B cell (primary cell): ENCODE data around the gene ZNF407. TPM values are rescaled to one million over a fixed set of nuclear protein-coding genes. Genes with fewer than 3 reads are reported as not detected.

Source experiments
- ATAC-seq: fragments of 200-7000 bp; cut with Tn5 transposase; one replicate; pipeline ENCODE4 v1.10.0; 2021; ENCODE audit warnings: low read depth, mild to moderate bottlenecking, moderate number of reproducible peaks, moderate library complexity
- CTCF ChIA-PET: fragments of 350-600 bp; sonication (Branson Sonifier 250); formaldehyde crosslinking; loops from one replicate; lab custom pipeline; 2021; ENCODE audit warnings: antibody characterized with exemption, inconsistent platforms; lab: Charles Lee
- POLR2A ChIA-PET: fragments of 350-600 bp; sonication (Branson Sonifier 250); formaldehyde crosslinking; loops from one replicate; lab custom pipeline; 2021; ENCODE audit warnings: antibody characterized with exemption; lab: Charles Lee
- DNase-seq: peaks from one replicate; pipeline ENCODE4 v3.0.0; 2013
- H2AFZ ChIP-seq: 2 replicates; pipeline ENCODE4 v1.6.1; 2012; ENCODE audit warnings: mild to moderate bottlenecking, low read depth, low read length; ENCODE audit not compliant: insufficient read depth, poor library complexity, severe bottlenecking
- H3K27ac ChIP-seq, 2 donors: 1 replicate in 1 of 2; 2 replicates in 1 of 2; pipeline ENCODE4 v1.5.1; 2012 to 2013; ENCODE audit warnings: low read length in 2 of 2, mild to moderate bottlenecking in 2 of 2, moderate library complexity in 1 of 2
- H3K27me3 ChIP-seq, 4 experiments: fragments of 200-600 bp in 1 of 4; sonication (generic) in 1 of 4; replicated peaks in 1 of 4; 1 replicate in 2 of 4; 2 replicates in 2 of 4; pipeline versions ENCODE4 v1.6.1 to v1.7.0; 2013 to 2016; ENCODE audit warnings: low read length in 3 of 4, mild to moderate bottlenecking in 2 of 4, mixed read lengths in 1 of 4, moderate library complexity in 1 of 4; ENCODE audit not compliant: insufficient read depth in 4 of 4, control insufficient read depth in 3 of 4; ENCODE audit errors: control extremely low read depth in 1 of 4
- H3K36me3 ChIP-seq, 2 experiments: replicated peaks in 1 of 2; 1 replicate in 1 of 2; 2 replicates in 1 of 2; pipeline versions ENCODE4 v1.6.1 to v1.7.1; 2013; ENCODE audit warnings: low read length in 1 of 2; ENCODE audit not compliant: insufficient read depth in 2 of 2, control insufficient read depth in 1 of 2; ENCODE audit errors: control extremely low read depth in 1 of 2, extremely low read depth in 1 of 2
- H3K4me1 ChIP-seq, 2 donors: fragments of 200-600 bp in 1 of 2; sonication (generic) in 1 of 2; 1 replicate in 1 of 2; 2 replicates in 1 of 2; pipeline versions ENCODE4 v1.5.1 to v1.6.1; 2013 to 2017; ENCODE audit warnings: low read length in 2 of 2; ENCODE audit not compliant: control insufficient read depth in 2 of 2, insufficient read depth in 2 of 2
- H3K4me2 ChIP-seq: replicated peaks from 2 replicates; pipeline ENCODE3; 2012; ENCODE audit warnings: mild to moderate bottlenecking, low read depth, low read length; ENCODE audit not compliant: poor library complexity, severe bottlenecking
- H3K4me3 ChIP-seq, 5 experiments: fragments of 200-600 bp in 1 of 5; sonication (generic) in 1 of 5; 1 replicate in 3 of 5; 2 replicates in 2 of 5; pipeline versions ENCODE4 v1.5.1 to v1.7.0; 2011 to 2016; ENCODE audit warnings: low read length in 4 of 5, mild to moderate bottlenecking in 4 of 5, low read depth in 2 of 5, control low read depth in 1 of 5, moderate library complexity in 1 of 5; ENCODE audit not compliant: insufficient read depth in 1 of 5; ENCODE audit errors: control extremely low read depth in 1 of 5, extremely low read depth in 1 of 5
- H3K79me2 ChIP-seq: fragments of 200-600 bp; sonication (generic); one replicate; pipeline ENCODE4 v1.6.0; 2016; ENCODE audit warnings: low read length; ENCODE audit not compliant: control insufficient read depth, insufficient read depth
- H3K9ac ChIP-seq: fragments of 200-600 bp; sonication (generic); 2 replicates; pipeline ENCODE4 v1.6.1; 2017; ENCODE audit warnings: mild to moderate bottlenecking, low read length, moderate library complexity
- H3K9me3 ChIP-seq, 3 donors: one replicate each; pipeline versions ENCODE4 v1.6.1 to v1.7.1; 2013; ENCODE audit warnings: low read length in 2 of 3; ENCODE audit not compliant: control insufficient read depth in 2 of 3, insufficient read depth in 1 of 3; ENCODE audit errors: control extremely low read depth in 1 of 3
- H4K20me1 ChIP-seq: 2 replicates; pipeline ENCODE4 v1.6.0; 2012; ENCODE audit warnings: mild to moderate bottlenecking, low read length; ENCODE audit not compliant: insufficient read depth, control insufficient read depth, poor library complexity, severe bottlenecking
- H3K27ac Mint-ChIP-seq: one replicate; pipeline ENCODE4 v1.8.0; 2021; ENCODE audit warnings: mixed read lengths
- H3K27me3 Mint-ChIP-seq: one replicate; pipeline ENCODE4 v1.8.0; 2021; ENCODE audit warnings: mixed read lengths
- H3K4me1 Mint-ChIP-seq: one replicate; pipeline ENCODE4 v1.8.0; 2021; ENCODE audit warnings: mixed read lengths
- H3K4me3 Mint-ChIP-seq: one replicate; pipeline ENCODE4 v1.8.0; 2021; ENCODE audit warnings: mixed read lengths
- H3K9me3 Mint-ChIP-seq: one replicate; pipeline ENCODE4 v1.8.0; 2022; ENCODE audit warnings: mixed read lengths; ENCODE audit not compliant: insufficient read depth
- EZH2 ChIP-seq: IDR thresholded peaks from 2 replicates; pipeline ENCODE4 v1.6.1; 2012; ENCODE audit warnings: borderline replicate concordance, low read depth, mild to moderate bottlenecking, moderate library complexity, low read length; ENCODE audit not compliant: insufficient read depth, poor library complexity, severe bottlenecking
- WGBS: methylation state at CpG from one replicate; pipeline ENCODE4 v1.1.5; 2013; ENCODE audit warnings: missing lambda C conversion rate; ENCODE audit not compliant: insufficient coverage; 5-methylcytosine and 5-hydroxymethylcytosine counted together
- intact Hi-C: fragments of 100-400 bp; cut with micrococcal nuclease; formaldehyde crosslinking; loops from one replicate; pipeline ENCODE4 v1.10.0; 2022
- polyA plus RNA-seq: library from polyadenylated mRNA; depleted of rRNA; stranded (reverse); fragments of >200 nt; gene quantifications from 2 replicates; pipeline ENCODE4 v1.2.3, GENCODE V29; 2012
- total RNA-seq, 2 donors: library from RNA; stranded (reverse); fragments of 120-200 nt in 1 of 2; gene quantifications; 1 replicate in 1 of 2; 2 replicates in 1 of 2; pipeline versions ENCODE4 v1.2.3 to v1.2.4, GENCODE V29; 2013 to 2022
- TF ChIP-seq, protein P1 (sequence below): fragments of 200-600 bp; IDR thresholded peaks from one replicate; pipeline ENCODE4 v1.8.0; 2022; ENCODE audit warnings: antibody characterized with exemption, mild to moderate bottlenecking

The ZNF407 gene
- total and polyA plus RNA-seq, 2 donors (not counting 1 experiment from before 2014, with no cell fraction given), result 4.5 to 37.1 TPM

DNA sequence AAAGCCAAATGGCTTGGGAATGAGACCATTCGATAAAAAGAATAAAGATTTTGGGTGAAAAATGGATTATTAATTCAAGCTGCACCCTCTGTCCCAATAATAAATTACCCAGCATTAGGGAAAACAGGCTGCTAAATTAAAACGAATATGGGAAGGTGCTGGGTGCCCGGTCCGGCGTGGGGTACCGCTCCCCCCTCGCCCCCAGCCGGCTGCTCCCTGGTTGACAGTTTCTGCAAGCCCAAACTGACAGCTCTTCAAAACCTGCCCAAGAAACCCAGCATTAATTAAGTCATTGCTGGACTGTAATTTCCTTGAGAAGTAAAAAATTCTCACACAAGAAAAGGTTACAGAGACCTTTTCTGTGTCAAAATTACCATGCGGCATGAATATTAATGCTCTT, 512.6 kb downstream of the ZNF407 start:
- POLR2A ChIA-PET, result no interaction called here
- no peak overlapping the region for H3K27ac Mint-ChIP-seq
- peaks cover 7% of the 10 kb centered on the region for H3K27me3 Mint-ChIP-seq
- intact Hi-C loops, result no loop called here
- Histone ChIP-seq H3K27me3 (no peaks in the 10 kb centered on the region), H3K9ac (no peak overlapping the region), H3K4me1 (no peaks in the 10 kb centered on the region), H3K4me3 (no peak overlapping the region), H3K36me3 (no peaks in the 10 kb centered on the region), H3K79me2 (no peaks in the 10 kb centered on the region), H3K9me3 (peaks cover 0 to 4% (median 0%) of the 10 kb centered on the region in 3 donors), H4K20me1 (no peaks in the 10 kb centered on the region), H3K27ac (no peak overlapping the region), H2AFZ (no peak overlapping the region), H3K4me2 (no peak overlapping the region)
- TF ChIP-seq, protein P1, sequence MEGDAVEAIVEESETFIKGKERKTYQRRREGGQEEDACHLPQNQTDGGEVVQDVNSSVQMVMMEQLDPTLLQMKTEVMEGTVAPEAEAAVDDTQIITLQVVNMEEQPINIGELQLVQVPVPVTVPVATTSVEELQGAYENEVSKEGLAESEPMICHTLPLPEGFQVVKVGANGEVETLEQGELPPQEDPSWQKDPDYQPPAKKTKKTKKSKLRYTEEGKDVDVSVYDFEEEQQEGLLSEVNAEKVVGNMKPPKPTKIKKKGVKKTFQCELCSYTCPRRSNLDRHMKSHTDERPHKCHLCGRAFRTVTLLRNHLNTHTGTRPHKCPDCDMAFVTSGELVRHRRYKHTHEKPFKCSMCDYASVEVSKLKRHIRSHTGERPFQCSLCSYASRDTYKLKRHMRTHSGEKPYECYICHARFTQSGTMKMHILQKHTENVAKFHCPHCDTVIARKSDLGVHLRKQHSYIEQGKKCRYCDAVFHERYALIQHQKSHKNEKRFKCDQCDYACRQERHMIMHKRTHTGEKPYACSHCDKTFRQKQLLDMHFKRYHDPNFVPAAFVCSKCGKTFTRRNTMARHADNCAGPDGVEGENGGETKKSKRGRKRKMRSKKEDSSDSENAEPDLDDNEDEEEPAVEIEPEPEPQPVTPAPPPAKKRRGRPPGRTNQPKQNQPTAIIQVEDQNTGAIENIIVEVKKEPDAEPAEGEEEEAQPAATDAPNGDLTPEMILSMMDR, result no peak
- TF ChIP-seq EZH2, result no peak
- H3K9me3 Mint-ChIP-seq, result no peaks in the 10 kb centered on the region
- WGBS, result 98% methylated on average over 7 of the region's 9 CpGs
- DNase-seq, result no peak
- H3K4me1 Mint-ChIP-seq, result no peaks in the 10 kb centered on the region
- CTCF ChIA-PET, result no interaction called here
- H3K4me3 Mint-ChIP-seq, result no peak overlapping the region
- no peak for ATAC-seq

DNA sequence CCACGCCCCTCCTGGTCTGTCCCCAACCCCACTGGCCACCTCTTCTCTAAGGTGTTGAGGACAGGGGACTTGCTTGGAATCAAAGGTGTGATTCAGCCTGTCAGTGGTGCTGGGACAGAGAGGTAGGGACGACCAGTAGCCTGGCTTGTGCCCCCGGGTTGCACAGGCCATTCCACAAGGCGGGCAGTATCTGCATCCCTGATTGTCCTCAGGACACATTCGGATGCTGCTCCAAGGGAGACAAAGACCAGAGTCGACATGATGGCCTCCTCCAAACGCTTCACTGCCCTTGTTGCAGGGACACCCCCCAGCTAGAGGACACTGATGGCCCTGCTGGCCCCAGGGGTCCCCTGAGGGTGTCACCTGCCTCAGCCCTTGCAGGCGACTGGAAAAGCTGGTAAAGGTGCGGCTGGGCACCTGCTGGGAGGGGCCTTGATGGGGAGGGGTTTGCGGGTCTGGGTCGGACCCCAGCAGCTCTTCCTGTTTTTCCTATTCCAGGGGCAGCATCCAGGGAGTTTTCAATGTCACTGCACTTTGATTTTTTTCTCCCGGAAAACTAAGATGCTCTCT, 513.3 kb downstream of the ZNF407 start:
- Mint-ChIP-seq H3K9me3 (no peaks in the 10 kb centered on the region), H3K4me1 (no peaks in the 10 kb centered on the region), H3K27ac (no peak overlapping the region), H3K4me3 (no peak overlapping the region), H3K27me3 (peaks cover 11% of the 10 kb centered on the region)
- no peak overlapping the region for H3K9ac ChIP-seq
- TF ChIP-seq, protein P1, result no peak
- TF ChIP-seq EZH2, result no peak
- H4K20me1 ChIP-seq, result no peaks in the 10 kb centered on the region
- no peaks in the 10 kb centered on the region for H3K36me3 ChIP-seq
- intact Hi-C loops, result no loop called here
- no peaks in the 10 kb centered on the region for H3K4me1 ChIP-seq
- DNase-seq (no peak), ATAC-seq (no peak)
- H3K27me3 ChIP-seq, result no peaks in the 10 kb centered on the region
- H3K4me3 ChIP-seq, result no peak overlapping the region
- POLR2A ChIA-PET, result no interaction called here
- H3K79me2 ChIP-seq, result no peaks in the 10 kb centered on the region
- 94% methylated on average over 8 of the region's 12 CpGs for WGBS
- H3K9me3 ChIP-seq, result peaks cover 0 to 4% (median 0%) of the 10 kb centered on the region in 3 donors
- no peak overlapping the region for H3K4me2 ChIP-seq
- CTCF ChIA-PET, result no interaction called here
- no peak overlapping the region for H3K27ac ChIP-seq
- no peak overlapping the region for H2AFZ ChIP-seq
